ENCODE measurements around the gene ZBTB43.

ZBTB43 gene

DNA sequence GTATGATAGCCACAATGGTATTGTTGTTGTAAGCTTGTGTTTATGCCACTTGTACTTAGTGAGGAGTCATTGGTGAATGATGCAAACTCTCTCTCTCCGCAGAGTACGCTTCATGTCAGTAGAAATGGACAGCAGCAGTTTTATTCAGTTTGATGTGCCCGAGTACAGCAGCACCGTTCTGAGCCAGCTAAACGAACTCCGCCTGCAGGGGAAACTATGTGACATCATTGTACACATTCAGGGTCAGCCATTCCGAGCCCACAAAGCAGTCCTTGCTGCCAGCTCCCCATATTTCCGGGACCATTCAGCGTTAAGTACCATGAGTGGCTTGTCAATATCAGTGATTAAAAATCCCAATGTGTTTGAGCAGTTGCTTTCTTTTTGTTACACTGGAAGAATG is 74.4 kb downstream of the ZBTB43 start:
- TF ChIP-seq, protein P1, sequence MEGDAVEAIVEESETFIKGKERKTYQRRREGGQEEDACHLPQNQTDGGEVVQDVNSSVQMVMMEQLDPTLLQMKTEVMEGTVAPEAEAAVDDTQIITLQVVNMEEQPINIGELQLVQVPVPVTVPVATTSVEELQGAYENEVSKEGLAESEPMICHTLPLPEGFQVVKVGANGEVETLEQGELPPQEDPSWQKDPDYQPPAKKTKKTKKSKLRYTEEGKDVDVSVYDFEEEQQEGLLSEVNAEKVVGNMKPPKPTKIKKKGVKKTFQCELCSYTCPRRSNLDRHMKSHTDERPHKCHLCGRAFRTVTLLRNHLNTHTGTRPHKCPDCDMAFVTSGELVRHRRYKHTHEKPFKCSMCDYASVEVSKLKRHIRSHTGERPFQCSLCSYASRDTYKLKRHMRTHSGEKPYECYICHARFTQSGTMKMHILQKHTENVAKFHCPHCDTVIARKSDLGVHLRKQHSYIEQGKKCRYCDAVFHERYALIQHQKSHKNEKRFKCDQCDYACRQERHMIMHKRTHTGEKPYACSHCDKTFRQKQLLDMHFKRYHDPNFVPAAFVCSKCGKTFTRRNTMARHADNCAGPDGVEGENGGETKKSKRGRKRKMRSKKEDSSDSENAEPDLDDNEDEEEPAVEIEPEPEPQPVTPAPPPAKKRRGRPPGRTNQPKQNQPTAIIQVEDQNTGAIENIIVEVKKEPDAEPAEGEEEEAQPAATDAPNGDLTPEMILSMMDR (IDR thresholded peaks at IDR 0.05; ENCODE audit: insufficient read depth, missing control alignments), result no peak
- DNase-seq (ENCODE audit: insufficient read length, low spot score) (no peak), FAIRE-seq (no peak)

DNA sequence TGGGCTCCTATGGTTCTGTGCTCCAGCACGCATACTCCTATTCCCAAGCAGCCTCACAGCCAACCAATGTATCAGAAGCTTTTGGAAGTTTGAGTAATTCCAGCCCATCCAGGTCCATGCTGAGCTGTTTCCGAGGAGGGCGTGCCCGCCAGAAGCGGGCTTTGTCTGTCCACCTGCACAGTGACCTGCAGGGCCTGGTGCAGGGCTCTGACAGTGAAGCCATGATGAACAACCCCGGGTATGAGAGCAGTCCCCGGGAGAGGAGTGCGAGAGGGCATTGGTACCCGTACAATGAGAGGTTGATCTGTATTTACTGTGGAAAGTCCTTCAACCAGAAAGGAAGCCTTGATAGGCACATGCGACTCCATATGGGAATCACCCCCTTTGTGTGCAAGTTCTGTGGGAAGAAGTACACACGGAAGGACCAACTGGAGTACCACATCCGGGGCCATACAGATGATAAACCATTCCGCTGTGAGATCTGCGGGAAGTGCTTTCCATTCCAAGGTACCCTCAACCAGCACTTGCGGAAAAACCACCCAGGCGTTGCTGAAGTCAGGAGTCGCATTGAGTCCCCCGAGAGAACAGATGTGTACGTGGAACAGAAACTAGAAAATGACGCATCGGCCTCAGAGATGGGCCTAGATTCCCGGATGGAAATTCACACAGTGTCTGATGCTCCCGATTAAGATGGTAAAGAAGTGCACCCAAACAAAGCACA is 75.5 kb downstream of the ZBTB43 start:
- TF ChIP-seq, protein P1 (IDR thresholded peaks at IDR 0.05; ENCODE audit: insufficient read depth, missing control alignments), result no peak
- no peak for DNase-seq (ENCODE audit: insufficient read length, low spot score)
- FAIRE-seq, result no peak

DNA sequence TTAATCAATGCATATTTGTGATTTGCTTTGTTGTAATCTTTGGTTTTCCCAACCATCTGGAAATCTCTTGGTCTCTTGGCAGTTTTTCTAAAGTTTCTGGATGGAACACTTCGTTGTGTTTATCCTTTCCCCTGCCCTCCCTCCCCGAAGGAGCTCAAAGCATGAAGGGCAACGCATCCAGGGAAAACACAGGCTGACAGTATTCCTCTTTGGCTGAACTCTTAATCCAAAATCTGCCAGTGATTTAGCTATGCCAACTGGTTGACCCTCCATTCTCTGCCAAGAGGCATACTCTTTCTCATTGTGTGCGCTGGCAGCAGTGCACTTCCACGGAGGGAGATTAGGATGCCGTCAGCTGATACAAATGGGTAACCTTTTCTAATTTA is 76.1 kb downstream of the ZBTB43 start:
- TF ChIP-seq, protein P1 (IDR thresholded peaks at IDR 0.05; ENCODE audit: insufficient read depth, missing control alignments), result no peak
- FAIRE-seq (no peak), DNase-seq (ENCODE audit: insufficient read length, low spot score) (no peak)

DNA sequence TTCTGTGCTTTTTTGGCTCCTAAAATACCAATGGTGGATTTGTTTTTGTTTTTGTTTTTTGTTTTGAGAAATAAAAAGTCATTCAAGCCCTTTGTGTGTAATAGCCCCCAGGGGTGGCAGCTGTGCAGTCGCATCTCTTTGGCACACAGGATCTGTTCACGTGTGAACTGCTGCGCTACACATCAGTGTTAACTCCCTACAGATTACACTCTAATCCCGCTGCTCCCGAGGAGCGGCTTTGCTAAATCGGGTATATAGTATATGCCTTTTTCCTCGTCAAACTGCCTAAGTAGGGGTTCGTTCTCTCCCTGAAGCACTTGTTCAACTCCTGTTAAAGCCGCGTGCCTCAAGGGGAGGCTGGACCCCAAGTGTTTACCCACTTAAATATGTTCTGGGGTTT is 77.9 kb downstream of the ZBTB43 start:
- FAIRE-seq (no peak), DNase-seq (ENCODE audit: insufficient read length, low spot score) (no peak)
- TF ChIP-seq, protein P1 (IDR thresholded peaks at IDR 0.05; ENCODE audit: insufficient read depth, missing control alignments), result no peak

DNA sequence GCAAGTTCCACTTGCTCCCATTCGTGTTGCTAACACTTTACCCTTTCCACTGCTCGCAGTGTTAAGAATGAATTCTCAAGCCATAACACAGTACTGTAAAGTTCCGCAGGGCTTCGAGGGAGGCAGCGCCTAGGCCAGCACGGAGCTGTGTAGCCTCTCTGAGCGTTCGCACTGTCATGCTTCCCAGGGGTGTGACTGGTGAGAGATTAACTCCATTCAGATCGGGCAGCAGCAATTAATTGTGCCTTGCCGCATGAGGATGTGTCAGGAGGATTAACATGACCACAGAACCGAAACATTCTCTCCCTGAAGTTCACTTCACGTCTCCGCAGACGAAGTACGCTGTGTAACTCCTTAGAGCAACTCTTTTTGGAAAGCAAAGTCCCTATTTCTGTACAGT is 78.8 kb downstream of the ZBTB43 start:
- no peak for DNase-seq (ENCODE audit: insufficient read length, low spot score)
- FAIRE-seq, result peak; percentile 38
- TF ChIP-seq, protein P1 (IDR thresholded peaks at IDR 0.05; ENCODE audit: insufficient read depth, missing control alignments), result no peak

DNA sequence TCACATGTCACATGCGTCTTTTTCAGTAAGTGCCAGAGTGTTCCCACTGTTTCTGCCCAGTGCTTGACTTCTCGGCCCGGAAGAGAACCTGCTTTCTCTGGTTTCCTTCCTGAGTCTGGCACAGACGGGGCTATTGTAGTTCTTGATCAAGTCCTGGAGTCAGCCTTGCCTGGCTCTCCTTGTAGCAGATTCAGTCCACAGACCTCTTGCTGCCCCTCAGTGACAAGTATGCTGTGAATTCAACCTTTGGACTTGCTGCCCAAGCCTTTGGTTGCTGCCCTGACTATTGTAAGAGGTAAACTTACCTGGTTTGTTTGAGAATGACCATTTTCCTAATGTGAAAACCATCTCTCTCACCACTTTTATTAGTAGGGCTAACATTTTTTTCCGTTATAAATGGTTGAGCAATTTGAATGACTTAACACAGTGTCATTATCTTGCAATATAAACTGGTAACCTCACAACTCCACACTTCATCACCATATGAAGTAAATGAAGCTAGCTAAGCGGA is 80.3 kb downstream of the ZBTB43 start:
- FAIRE-seq, result no peak
- no peak for DNase-seq (ENCODE audit: insufficient read length, low spot score)
- TF ChIP-seq, protein P1 (IDR thresholded peaks at IDR 0.05; ENCODE audit: insufficient read depth, missing control alignments), result no peak

DNA sequence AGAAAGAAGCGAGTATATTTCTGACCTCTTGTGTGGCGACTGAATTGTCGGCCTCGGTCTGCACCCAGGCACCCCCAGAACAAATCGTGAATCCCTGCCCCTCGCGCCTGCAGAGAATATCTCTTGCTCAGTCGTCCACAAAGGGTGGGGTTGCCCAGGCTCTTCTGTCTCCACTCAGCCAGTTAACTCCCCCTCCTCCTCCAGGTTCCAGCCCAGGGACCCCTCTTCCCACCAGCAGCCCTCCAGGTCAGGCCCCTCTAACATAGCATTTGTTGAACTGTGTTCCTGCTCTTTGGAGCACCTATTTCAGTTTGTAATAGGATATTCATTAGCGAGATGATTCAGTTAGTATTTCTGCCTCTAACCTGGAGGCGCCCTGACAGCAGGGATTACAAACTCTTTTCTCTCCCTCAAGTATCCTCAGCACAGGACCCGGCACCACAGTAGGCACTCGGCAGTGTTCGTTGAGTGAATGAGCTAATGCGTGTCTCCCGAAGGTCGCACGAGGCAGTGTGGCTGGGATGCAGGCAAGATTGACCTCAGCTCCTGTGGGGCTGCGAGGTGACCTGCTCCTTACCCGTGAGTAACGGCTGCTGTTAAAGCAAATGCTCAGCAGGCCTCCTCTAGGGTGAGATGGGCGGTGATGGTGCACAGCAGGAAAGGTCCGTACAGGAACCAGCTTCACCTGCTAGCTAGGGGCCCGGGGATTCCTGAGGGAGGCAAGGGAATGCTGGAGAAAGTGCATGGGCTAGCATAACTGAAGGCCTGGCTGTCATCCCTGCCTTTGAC is 81.4 kb downstream of the ZBTB43 start:
- DNase-seq (ENCODE audit: insufficient read length, low spot score) (no peak), FAIRE-seq (no peak)
- TF ChIP-seq, protein P1 (IDR thresholded peaks at IDR 0.05; ENCODE audit: insufficient read depth, missing control alignments), result no peak
